Central memory CD4-positive, alpha-beta T cell (primary cell): ENCODE measurements around the gene CUEDC1.

Source experiments
- DNase-seq: peaks from one replicate; pipeline ENCODE4 v3.0.0; 2022

CUEDC1 gene

GRCh38 chr17:57957120-57957850 lies 2.1 kb upstream of the CUEDC1 start:
- no peak for DNase-seq

- DNase-seq, result peak; percentile 49
Observed at GRCh38 chr17:57956291-57957119, 1.3 kb upstream of the CUEDC1 start.

GRCh38 chr17:57954397-57955182 lies 622 bp downstream of the CUEDC1 start:
- no peak for DNase-seq

GRCh38 chr17:57953705-57954396 lies 1.4 kb downstream of the CUEDC1 start:
- DNase-seq, result no peak

- DNase-seq, result no peak
Observed at GRCh38 chr17:57953219-57953618, 2.0 kb downstream of the CUEDC1 start.

GRCh38 chr17:57949649-57950048 lies 5.6 kb downstream of the CUEDC1 start:
- no peak for DNase-seq

GRCh38 chr17:57948555-57949420 lies 6.4 kb downstream of the CUEDC1 start:
- no peak for DNase-seq

GRCh38 chr17:57948169-57948554 lies 7.0 kb downstream of the CUEDC1 start:
- DNase-seq, result no peak

GRCh38 chr17:57947369-57947768 lies 7.8 kb downstream of the CUEDC1 start:
- no peak for DNase-seq

- DNase-seq, result peak; percentile 19
Observed at GRCh38 chr17:57946798-57947358, 8.3 kb downstream of the CUEDC1 start.

GRCh38 chr17:57945996-57946797 lies 9.0 kb downstream of the CUEDC1 start:
- DNase-seq, result no peak

GRCh38 chr17:57944908-57945307 lies 10.3 kb downstream of the CUEDC1 start:
- no peak for DNase-seq

- no peak for DNase-seq
Observed at GRCh38 chr17:57943645-57944044, 11.6 kb downstream of the CUEDC1 start.

GRCh38 chr17:57943140-57943539 lies 12.1 kb downstream of the CUEDC1 start:
- DNase-seq, result no peak

GRCh38 chr17:57941384-57942370 lies 13.5 kb downstream of the CUEDC1 start:
- DNase-seq, result no peak

- DNase-seq, result no peak
Observed at GRCh38 chr17:57940653-57941329, 14.4 kb downstream of the CUEDC1 start.

GRCh38 chr17:57940231-57940630 lies 15.0 kb downstream of the CUEDC1 start:
- no peak for DNase-seq

- DNase-seq, result no peak
Observed at GRCh38 chr17:57939797-57940196, 15.4 kb downstream of the CUEDC1 start.
